GM21526 (cell line): ENCODE results near the gene CAMKK1.
A peak's percentile ranks its signal among the peaks of the same experiment; 100 is the strongest.
"Not testable (repeated sequence)": the region's sequence is repeated elsewhere in the genome, so short reads cannot be mapped to it uniquely, and the experiment has no call there.

Source experiments
- ATAC-seq: cut with Tn5 transposase; IDR thresholded peaks from one replicate; pipeline ENCODE4 v1.9.1; 2021; ENCODE audit warnings: moderate library complexity; ENCODE audit not compliant: unreplicated experiment, low FRiP score

The CAMKK1 gene

GRCh38 chr17:3848229-3848835, 44.5 kb downstream of the CAMKK1 start:
- no peak for ATAC-seq

GRCh38 chr17:3847165-3847670, 45.6 kb downstream of the CAMKK1 start:
- ATAC-seq, result no peak

GRCh38 chr17:3846437-3847164, 46.3 kb downstream of the CAMKK1 start:
- ATAC-seq, result no peak

GRCh38 chr17:3845621-3846436, 47.0 kb downstream of the CAMKK1 start, which contains the start of gene NCBP3:
Gene NCBP3, minus strand, starts transcription at chr17:3846246. Its CDS starts 23 bp downstream, at chr17:3846223.
- ATAC-seq, result peak; percentile 83

DNA sequence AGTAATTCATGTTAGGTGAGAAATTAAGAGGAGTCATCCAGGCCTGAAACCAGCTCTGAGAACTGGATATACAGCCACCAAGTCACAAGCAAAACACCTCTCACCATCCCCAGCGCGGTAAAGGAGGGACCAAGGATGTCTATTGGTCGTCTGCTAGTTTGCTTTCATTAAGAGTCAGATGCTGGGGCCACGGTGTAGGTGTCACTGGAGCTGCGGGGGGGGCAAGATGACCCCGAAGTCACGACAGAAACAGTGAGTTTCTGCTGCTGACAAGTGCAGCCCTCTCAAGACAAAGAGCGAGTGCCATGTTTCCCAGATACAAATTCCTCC, 47.6 kb downstream of the CAMKK1 start:
- no peak for ATAC-seq

GRCh38 chr17:3844556-3844955, 48.3 kb downstream of the CAMKK1 start:
- ATAC-seq, result not testable (repeated sequence)

DNA sequence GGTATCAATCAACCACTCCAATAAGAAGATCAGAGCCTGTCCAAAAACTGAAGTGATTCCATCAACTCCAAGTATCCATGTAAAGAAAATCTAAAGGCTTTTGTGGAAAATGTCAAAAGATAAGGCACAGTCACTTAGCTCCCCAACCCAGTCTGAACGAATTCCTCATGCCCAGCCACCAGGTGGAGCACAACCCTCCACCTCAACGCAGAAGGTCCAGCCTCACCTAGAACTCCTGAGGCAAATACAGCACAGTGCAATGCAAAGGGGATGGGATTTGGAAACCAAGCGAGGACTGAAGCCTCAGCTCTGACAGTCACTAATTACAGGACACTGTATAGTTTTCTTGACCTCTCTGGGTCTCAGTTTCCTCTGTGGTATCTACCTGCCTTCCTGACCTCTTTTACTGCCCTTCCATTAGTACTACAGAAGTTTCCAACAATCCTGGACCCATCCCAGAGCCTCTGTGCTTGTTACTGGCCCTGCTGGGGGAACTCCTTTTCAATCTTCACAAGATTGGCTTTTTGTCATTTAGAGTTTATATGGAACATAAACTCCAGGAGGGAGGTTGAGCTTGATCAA, 48.8 kb downstream of the CAMKK1 start:
- ATAC-seq, result no peak

DNA sequence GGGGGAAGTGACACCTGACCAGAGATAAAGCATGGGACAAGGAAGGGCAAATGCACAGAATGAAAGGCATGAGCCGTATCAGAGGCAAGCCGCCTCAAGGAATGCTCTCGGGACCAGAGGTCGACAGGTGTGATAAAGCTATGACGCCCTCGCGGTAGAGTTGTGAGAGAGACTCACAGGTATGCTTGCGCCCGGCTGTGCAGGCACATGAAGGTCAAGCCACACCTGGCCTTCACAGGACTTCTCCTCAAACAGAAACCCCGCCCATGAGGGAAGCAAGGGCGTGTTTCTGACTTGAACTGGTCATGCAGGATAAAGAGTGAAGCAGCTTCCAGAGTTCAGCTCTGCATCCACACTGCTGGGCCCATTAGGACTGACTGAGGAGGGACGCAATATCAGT, 54.6 kb downstream of the CAMKK1 start:
- no peak for ATAC-seq

GRCh38 chr17:3836551-3836950, 56.3 kb downstream of the CAMKK1 start:
- no peak for ATAC-seq

GRCh38 chr17:3835410-3836229, 57.2 kb downstream of the CAMKK1 start:
- no peak for ATAC-seq

GRCh38 chr17:3834811-3835210, 58.0 kb downstream of the CAMKK1 start:
- ATAC-seq, result no peak

- ATAC-seq, result no peak
These were observed 64.0 kb downstream of the CAMKK1 start for GRCh38 chr17:3828852-3829232.

- ATAC-seq, result no peak
These were observed 64.6 kb downstream of the CAMKK1 start for GRCh38 chr17:3828151-3828851.

GRCh38 chr17:3827124-3827773, 65.6 kb downstream of the CAMKK1 start:
- ATAC-seq, result no peak

DNA sequence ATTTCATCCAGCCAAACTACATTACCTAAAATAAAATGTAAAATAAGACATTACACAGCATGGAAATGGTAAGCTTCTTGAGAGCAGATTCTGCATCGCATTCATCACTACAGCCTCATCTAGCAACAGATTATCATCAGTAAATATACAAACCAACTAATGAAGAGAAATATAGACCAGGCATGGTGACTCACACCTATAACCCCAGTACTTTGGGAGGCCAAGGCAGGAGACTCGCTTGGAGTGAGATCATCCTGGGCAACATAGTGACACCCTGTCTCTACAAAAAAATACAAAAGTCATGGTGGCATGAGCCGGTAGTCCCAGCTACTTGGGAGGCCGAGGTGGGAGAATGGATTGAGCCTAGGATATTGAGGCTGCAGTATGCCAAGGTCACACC, 66.7 kb downstream of the CAMKK1 start:
- no peak for ATAC-seq

DNA sequence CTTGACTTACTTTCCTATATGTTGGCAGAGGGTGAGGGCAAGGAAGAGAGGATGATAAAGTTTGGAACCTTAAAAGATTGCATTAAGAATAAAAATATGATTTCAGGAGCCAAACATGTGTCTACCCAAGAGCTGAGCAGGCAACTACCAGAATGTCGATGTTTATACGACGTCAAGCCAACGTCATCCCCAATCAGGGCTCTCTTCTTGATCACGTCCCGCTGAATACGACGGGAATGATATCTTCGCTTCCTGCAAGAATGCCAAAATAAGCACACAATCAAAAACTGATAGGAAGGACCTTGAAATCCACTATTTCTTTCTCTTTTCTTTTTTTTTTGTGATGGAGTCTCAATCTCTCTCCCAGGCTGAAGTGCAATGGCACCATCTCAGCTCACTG, 71.8 kb downstream of the CAMKK1 start:
- ATAC-seq, result no peak

DNA sequence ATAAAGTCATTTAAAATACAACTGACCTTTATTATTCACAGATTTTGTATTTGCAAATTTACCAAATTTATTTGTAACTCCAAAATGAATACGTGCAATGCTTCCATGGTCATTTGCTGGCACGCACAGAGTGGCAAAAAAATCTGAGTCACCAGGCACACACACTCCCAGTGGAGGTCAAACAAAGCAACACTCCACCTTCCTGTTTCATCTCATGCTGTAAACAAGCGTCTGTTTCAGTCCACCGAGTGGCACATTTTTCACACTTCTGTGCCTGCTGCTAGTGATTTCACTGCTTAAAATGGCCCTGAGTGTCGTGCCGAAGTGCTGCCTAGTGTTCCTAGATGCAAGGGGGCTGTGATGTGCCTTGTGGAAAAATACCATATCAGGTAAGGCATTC, 74.1 kb downstream of the CAMKK1 start:
- no peak for ATAC-seq

- no peak for ATAC-seq
These were observed 74.8 kb downstream of the CAMKK1 start for GRCh38 chr17:3817851-3818605.
